Loucy (cell line): ENCODE measurements around the gene RPL22.

Source experiments
- EZH2phosphoT487 ChIP-seq: fragments of 200-600 bp; IDR thresholded peaks from 2 replicates; pipeline ENCODE4 v1.6.1; 2018; ENCODE audit warnings: antibody characterized with exemption, mild to moderate bottlenecking, moderate library complexity, borderline replicate concordance
- TF ChIP-seq, protein P1 (sequence below): fragments of 200-600 bp; sonication (generic); conservative IDR thresholded peaks from 2 replicates; pipeline ENCODE4 v1.5.1; 2014; ENCODE audit warnings: mild to moderate bottlenecking, antibody characterized with exemption, low read length

DNA sequence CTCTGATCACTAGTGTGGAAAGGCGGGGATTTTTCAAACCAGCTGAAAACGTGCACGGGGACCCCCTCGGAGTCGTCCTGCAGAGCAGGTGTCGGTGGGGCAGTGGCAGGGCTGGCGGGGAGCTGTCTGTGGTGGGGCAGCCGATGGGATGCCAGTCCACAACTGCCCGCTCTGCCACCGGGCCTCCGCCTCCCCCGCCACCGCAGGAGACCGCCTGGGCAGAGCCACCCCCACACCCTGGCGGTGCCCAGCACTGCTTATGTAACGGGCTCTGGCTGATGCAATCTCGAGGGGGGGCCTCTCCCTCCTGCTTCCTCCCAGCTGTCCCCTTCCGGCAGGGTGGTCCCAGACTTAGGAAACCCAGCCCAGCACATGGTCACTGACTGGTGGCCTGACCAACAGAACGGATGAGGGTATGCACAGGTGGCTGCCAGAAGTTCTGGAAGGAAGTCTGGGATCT is 28.6 kb downstream of the RPL22 start:
- TF ChIP-seq, protein P1, sequence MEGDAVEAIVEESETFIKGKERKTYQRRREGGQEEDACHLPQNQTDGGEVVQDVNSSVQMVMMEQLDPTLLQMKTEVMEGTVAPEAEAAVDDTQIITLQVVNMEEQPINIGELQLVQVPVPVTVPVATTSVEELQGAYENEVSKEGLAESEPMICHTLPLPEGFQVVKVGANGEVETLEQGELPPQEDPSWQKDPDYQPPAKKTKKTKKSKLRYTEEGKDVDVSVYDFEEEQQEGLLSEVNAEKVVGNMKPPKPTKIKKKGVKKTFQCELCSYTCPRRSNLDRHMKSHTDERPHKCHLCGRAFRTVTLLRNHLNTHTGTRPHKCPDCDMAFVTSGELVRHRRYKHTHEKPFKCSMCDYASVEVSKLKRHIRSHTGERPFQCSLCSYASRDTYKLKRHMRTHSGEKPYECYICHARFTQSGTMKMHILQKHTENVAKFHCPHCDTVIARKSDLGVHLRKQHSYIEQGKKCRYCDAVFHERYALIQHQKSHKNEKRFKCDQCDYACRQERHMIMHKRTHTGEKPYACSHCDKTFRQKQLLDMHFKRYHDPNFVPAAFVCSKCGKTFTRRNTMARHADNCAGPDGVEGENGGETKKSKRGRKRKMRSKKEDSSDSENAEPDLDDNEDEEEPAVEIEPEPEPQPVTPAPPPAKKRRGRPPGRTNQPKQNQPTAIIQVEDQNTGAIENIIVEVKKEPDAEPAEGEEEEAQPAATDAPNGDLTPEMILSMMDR: no peak
- TF ChIP-seq EZH2phosphoT487: no peak
